Mucosa of stomach (tissue), 1 donor: ENCODE measurements around the gene CNGA1.
"Not testable (repeated sequence)": the region's sequence is repeated elsewhere in the genome, so short reads cannot be mapped to it uniquely, and the experiment has no call there.

ENCODE experiments used
- H3K27me3 ChIP-seq: one replicate; pipeline ENCODE4 v1.7.0; 2013; ENCODE audit warnings: mild to moderate bottlenecking, low read length; ENCODE audit not compliant: control insufficient read depth, insufficient read depth
- H3K36me3 ChIP-seq: one replicate; pipeline ENCODE4 v1.7.0; 2013; ENCODE audit warnings: low read length; ENCODE audit not compliant: control insufficient read depth, insufficient read depth
- H3K4me1 ChIP-seq: one replicate; pipeline ENCODE4 v1.7.0; 2013; ENCODE audit warnings: mild to moderate bottlenecking, low read length; ENCODE audit not compliant: control insufficient read depth, insufficient read depth
- H3K4me3 ChIP-seq: one replicate; pipeline ENCODE4 v1.7.0; 2013; ENCODE audit warnings: low read length
- H3K9ac ChIP-seq: one replicate; pipeline ENCODE4 v1.7.0; 2013; ENCODE audit warnings: mild to moderate bottlenecking, low read length, moderate library complexity
- H3K9me3 ChIP-seq: one replicate; pipeline ENCODE4 v1.7.0; 2013; ENCODE audit warnings: mild to moderate bottlenecking, low read length, moderate library complexity; ENCODE audit not compliant: control insufficient read depth
- donor health status: Pancreatic carcinoma.

CNGA1 gene

GRCh38 chr4:47945930-47946726 lies 70.4 kb downstream of the CNGA1 start:
- H3K4me1 ChIP-seq: no peaks in the 10 kb centered on the region
- no peak overlapping the region for H3K9ac ChIP-seq
- no peaks in the 10 kb centered on the region for H3K36me3 ChIP-seq
- H3K9me3 ChIP-seq: no peaks in the 10 kb centered on the region
- no peaks in the 10 kb centered on the region for H3K27me3 ChIP-seq
- H3K4me3 ChIP-seq: no peak overlapping the region

GRCh38 chr4:47942081-47942819 lies 74.2 kb downstream of the CNGA1 start:
- no peaks in the 10 kb centered on the region for H3K36me3 ChIP-seq
- H3K27me3 ChIP-seq: no peaks in the 10 kb centered on the region
- H3K4me1 ChIP-seq: no peaks in the 10 kb centered on the region
- H3K4me3 ChIP-seq: no peak overlapping the region
- no peak overlapping the region for H3K9ac ChIP-seq
- H3K9me3 ChIP-seq: no peaks in the 10 kb centered on the region

GRCh38 chr4:47939456-47939855 lies 77.0 kb downstream of the CNGA1 start:
- no peaks in the 10 kb centered on the region for H3K4me1 ChIP-seq
- H3K9ac ChIP-seq: no peak overlapping the region
- H3K9me3 ChIP-seq: no peaks in the 10 kb centered on the region
- H3K27me3 ChIP-seq: no peaks in the 10 kb centered on the region
- H3K4me3 ChIP-seq: no peak overlapping the region
- no peaks in the 10 kb centered on the region for H3K36me3 ChIP-seq

DNA sequence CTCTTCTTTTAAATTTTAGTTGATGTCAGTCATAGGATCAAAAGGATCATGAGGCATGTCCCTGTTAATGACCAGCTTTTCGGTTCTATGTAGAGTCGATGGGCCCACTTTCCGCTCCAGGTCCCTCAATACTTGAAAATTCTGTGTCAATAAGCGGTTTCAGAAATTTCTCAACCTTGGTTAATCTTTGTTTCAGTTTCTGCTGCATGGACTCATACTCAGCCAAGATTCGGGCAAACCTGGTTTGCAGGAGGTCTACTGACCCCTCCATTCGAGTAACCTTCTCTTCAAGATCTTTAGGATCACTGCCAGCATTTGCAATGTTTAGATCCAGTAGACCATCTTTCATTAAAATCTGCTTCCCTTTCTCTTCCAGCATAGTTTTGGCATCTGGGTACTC lies 80.1 kb downstream of the CNGA1 start:
- Histone ChIP-seq H3K36me3 (no peaks in the 10 kb centered on the region), H3K4me3 (no peak overlapping the region), H3K9me3 (no peaks in the 10 kb centered on the region), H3K4me1 (peaks cover 2% of the 10 kb centered on the region), H3K27me3 (no peaks in the 10 kb centered on the region), H3K9ac (no peak overlapping the region)

GRCh38 chr4:47933840-47934239 lies 82.6 kb downstream of the CNGA1 start:
- no peaks in the 10 kb centered on the region for H3K27me3 ChIP-seq
- H3K4me3 ChIP-seq: no peak overlapping the region
- H3K4me1 ChIP-seq: peaks cover 9% of the 10 kb centered on the region
- no peak overlapping the region for H3K9ac ChIP-seq
- H3K36me3 ChIP-seq: no peaks in the 10 kb centered on the region
- H3K9me3 ChIP-seq: no peaks in the 10 kb centered on the region

- no peaks in the 10 kb centered on the region for H3K36me3 ChIP-seq
These were observed 85.3 kb downstream of the CNGA1 start for GRCh38 chr4:47930971-47931804.

DNA sequence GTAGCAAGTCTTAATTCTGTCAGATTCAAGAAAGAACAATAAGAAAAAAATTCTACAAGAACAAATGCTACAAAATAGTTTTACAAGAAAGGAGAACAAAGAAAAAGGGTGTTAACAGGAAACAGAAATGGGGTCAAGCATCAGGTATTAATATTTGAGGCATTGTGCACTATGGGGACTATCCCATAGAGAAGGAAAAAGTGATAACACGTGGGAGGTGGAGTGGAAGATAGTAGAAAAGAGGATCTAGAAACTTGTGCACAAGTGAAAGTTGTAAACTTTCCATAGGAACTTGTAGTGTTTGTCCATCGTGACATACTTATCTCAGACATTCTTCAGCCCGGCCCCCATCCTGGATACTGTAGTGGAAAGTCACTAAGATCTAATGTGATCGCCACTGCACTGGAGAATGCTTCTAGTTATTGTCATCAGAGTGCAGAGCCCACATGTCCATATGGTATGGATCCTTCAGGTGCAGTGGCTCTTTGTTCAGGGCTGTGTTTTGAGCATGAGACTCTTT lies 86.7 kb downstream of the CNGA1 start:
- Histone ChIP-seq H3K9ac (no peak overlapping the region), H3K27me3 (no peaks in the 10 kb centered on the region), H3K4me3 (no peak overlapping the region), H3K36me3 (no peaks in the 10 kb centered on the region), H3K9me3 (no peaks in the 10 kb centered on the region), H3K4me1 (peaks cover 14% of the 10 kb centered on the region)

More at GRCh38 chr4:47930971-47931804, 85.3 kb downstream of the CNGA1 start:
- Histone ChIP-seq H3K4me1 (peaks cover 14% of the 10 kb centered on the region), H3K27me3 (no peaks in the 10 kb centered on the region), H3K9me3 (no peaks in the 10 kb centered on the region), H3K9ac (no peak overlapping the region), H3K4me3 (no peak overlapping the region)

- Histone ChIP-seq H3K27me3 (no peaks in the 10 kb centered on the region), H3K4me3 (no peak overlapping the region), H3K36me3 (no peaks in the 10 kb centered on the region), H3K4me1 (peaks cover 14% of the 10 kb centered on the region), H3K9ac (no peak overlapping the region), H3K9me3 (no peaks in the 10 kb centered on the region)
These were observed 89.7 kb downstream of the CNGA1 start for GRCh38 chr4:47926667-47927258.

DNA sequence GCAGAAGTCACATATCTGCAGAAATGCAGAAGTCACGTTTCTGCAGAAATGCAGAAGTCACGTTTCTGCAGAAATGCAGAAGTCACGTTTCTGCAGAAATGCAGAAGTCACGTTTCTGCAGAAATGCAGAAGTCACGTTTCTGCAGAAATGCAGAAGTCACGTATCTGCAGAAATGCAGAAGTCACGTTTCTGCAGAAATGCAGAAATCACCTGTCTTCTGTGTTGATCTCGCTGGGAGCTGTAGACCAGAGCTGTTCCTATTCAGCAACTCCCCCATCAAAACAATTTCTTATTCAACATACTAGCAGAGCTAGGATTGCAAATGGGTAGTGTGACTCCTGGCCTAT lies 93.2 kb downstream of the CNGA1 start:
- not testable (repeated sequence) for H3K4me3 ChIP-seq, H3K4me1 ChIP-seq, H3K27me3 ChIP-seq, H3K9me3 ChIP-seq, H3K36me3 ChIP-seq, H3K9ac ChIP-seq

DNA sequence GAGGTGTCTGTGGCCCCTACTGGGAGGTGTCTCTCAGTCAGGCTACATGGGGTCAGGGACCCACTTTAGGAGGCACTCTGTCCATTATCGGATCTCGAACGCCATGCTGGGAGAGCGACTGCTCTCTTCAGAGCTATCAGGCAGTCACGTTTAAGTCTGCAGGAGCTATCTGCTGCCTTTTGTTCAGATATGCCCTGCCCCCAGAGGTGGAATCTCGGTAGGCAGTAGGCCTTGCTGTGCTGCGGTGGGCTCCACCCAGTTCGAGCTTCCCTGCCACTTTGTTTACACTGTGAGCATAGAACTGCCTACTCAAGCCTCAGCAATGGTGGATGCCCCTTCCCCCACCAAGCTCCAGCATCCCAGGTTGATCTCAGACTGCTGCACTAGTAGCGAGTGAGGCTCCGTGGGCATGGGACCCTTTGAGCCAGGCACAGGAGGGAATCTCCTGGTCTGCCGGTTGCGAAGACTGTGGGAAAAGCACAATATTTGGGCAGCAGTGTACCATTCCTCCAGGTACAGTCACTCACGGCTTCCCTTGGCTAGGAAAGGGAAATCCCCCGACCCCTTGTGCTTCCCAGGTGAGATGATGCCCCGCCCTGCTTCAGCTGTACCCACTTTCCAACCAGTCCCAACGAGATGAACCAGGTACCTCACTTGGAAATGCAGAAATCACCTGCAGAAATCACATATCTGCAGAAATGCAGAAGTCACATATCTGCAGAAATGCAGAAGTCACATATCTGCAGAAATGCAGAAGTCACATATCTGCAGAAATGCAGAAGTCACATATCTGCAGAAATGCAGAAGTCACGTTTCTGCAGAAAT lies 93.8 kb downstream of the CNGA1 start:
- not testable (repeated sequence) for H3K27me3 ChIP-seq, H3K9me3 ChIP-seq, H3K4me1 ChIP-seq, H3K9ac ChIP-seq, H3K4me3 ChIP-seq, H3K36me3 ChIP-seq

- not testable (repeated sequence) for H3K9me3 ChIP-seq, H3K36me3 ChIP-seq, H3K9ac ChIP-seq, H3K4me1 ChIP-seq, H3K27me3 ChIP-seq, H3K4me3 ChIP-seq
These were observed 99.3 kb downstream of the CNGA1 start for GRCh38 chr4:47917163-47917562.
